Activated naive CD4-positive, alpha-beta T cell treated with anti-CD3 and anti-CD28 coated beads, Interleukin-2, amount 50 U/mL, for 24 hours (primary cell): ENCODE measurements around the gene LYAR.
"Not testable (repeated sequence)": the region's sequence is repeated elsewhere in the genome, so short reads cannot be mapped to it uniquely, and the experiment has no call there.

ENCODE experiments used
- H3K27ac Mint-ChIP-seq: one replicate; pipeline ENCODE4 v1.8.0; 2021; ENCODE audit warnings: mild to moderate bottlenecking, mixed read lengths
- H3K27me3 Mint-ChIP-seq: one replicate; pipeline ENCODE4 v1.8.0; 2021; ENCODE audit warnings: mixed read lengths
- H3K36me3 Mint-ChIP-seq: one replicate; pipeline ENCODE4 v1.8.0; 2021; ENCODE audit warnings: mixed read lengths
- H3K4me1 Mint-ChIP-seq: one replicate; pipeline ENCODE4 v1.8.0; 2021; ENCODE audit warnings: mixed read lengths
- H3K4me3 Mint-ChIP-seq: one replicate; pipeline ENCODE4 v1.8.0; 2021; ENCODE audit warnings: mild to moderate bottlenecking, mixed read lengths
- H3K9me3 Mint-ChIP-seq: one replicate; pipeline ENCODE4 v1.8.0; 2021; ENCODE audit warnings: mixed read lengths

The LYAR gene

DNA sequence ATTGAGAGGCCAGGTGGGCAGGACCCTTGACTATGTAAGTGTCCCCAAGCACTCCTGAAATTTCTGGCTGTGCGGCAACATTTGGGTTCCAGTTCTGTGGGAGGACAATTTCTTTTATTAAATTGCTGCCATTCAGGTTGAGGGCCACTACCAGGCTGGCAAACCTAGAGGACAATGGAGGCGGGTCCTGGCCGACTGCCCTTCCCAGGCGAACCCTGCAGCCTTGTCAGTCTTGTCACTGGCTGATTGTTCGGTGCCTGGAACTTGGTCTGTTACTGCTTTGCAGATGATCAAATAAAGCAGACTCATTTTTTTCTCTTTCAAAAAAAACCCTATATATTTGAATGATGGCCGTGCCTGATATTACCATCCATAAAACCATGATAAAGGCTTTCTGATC, 35.3 kb downstream of the LYAR start:
- H3K27me3 Mint-ChIP-seq = no peaks in the 10 kb centered on the region
- H3K36me3 Mint-ChIP-seq = no peaks in the 10 kb centered on the region
- H3K27ac Mint-ChIP-seq = no peak overlapping the region
- H3K4me3 Mint-ChIP-seq = no peak overlapping the region
- no peaks in the 10 kb centered on the region for H3K9me3 Mint-ChIP-seq
- H3K4me1 Mint-ChIP-seq = no peaks in the 10 kb centered on the region

- Mint-ChIP-seq H3K27me3 (no peaks in the 10 kb centered on the region), H3K4me3 (no peak overlapping the region), H3K9me3 (no peaks in the 10 kb centered on the region), H3K27ac (no peak overlapping the region), H3K4me1 (no peaks in the 10 kb centered on the region), H3K36me3 (no peaks in the 10 kb centered on the region)
Measured at GRCh38 chr4:4254199-4254598, 35.8 kb downstream of the LYAR start.

DNA sequence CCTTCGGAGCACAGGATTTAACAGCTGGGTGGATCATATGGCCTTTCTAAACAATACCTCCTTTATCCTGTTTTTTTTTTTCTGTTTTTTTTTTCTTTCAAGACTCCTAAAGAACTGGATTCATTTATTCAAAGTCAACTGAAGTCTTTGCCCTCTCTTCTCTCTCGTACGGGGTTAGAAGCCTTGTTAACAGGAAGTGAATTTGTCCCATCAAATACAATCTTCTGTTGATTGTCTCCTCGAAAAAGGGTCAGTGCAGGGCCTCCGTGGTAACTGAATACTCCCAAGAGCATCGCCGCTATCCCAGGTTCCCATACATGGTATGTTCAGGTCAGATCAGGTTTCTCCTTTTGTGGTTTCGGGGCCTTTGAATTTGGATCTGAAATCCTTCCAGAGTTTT, 40.1 kb downstream of the LYAR start:
- H3K27me3 Mint-ChIP-seq = no peaks in the 10 kb centered on the region
- no peaks in the 10 kb centered on the region for H3K9me3 Mint-ChIP-seq
- H3K27ac Mint-ChIP-seq = peak overlapping the region; percentile 38
- peaks cover 11% of the 10 kb centered on the region for H3K36me3 Mint-ChIP-seq
- peaks cover 26% of the 10 kb centered on the region for H3K4me1 Mint-ChIP-seq
- H3K4me3 Mint-ChIP-seq = peak overlapping the region; percentile 58

- H3K27me3 Mint-ChIP-seq, H3K4me3 Mint-ChIP-seq, H3K9me3 Mint-ChIP-seq, H3K27ac Mint-ChIP-seq: not testable (repeated sequence)
- peaks cover 12% of the 10 kb centered on the region for H3K36me3 Mint-ChIP-seq
- H3K4me1 Mint-ChIP-seq = peaks cover 27% of the 10 kb centered on the region
Measured at GRCh38 chr4:4249342-4249741, 40.6 kb downstream of the LYAR start.

DNA sequence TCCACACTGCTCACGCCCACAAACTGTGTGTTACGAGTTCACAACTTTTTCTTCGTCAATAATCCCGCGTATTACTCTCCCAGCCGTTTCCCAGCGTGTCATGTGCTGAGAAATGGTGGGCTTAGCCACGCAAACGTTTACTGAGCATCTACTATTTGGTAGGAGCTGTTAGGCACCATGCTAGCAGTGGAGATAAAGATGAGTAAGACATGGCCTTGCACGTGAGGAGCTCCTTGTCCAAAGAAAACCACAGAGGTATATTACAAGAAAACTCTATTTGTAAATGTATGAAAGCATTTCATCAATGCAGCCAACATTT, 41.1 kb downstream of the LYAR start:
- no peaks in the 10 kb centered on the region for H3K9me3 Mint-ChIP-seq
- peaks cover 14% of the 10 kb centered on the region for H3K36me3 Mint-ChIP-seq
- peaks cover 27% of the 10 kb centered on the region for H3K4me1 Mint-ChIP-seq
- peak overlapping the region; percentile 98 for H3K4me3 Mint-ChIP-seq
- no peaks in the 10 kb centered on the region for H3K27me3 Mint-ChIP-seq
- H3K27ac Mint-ChIP-seq = peak overlapping the region; percentile 98

DNA sequence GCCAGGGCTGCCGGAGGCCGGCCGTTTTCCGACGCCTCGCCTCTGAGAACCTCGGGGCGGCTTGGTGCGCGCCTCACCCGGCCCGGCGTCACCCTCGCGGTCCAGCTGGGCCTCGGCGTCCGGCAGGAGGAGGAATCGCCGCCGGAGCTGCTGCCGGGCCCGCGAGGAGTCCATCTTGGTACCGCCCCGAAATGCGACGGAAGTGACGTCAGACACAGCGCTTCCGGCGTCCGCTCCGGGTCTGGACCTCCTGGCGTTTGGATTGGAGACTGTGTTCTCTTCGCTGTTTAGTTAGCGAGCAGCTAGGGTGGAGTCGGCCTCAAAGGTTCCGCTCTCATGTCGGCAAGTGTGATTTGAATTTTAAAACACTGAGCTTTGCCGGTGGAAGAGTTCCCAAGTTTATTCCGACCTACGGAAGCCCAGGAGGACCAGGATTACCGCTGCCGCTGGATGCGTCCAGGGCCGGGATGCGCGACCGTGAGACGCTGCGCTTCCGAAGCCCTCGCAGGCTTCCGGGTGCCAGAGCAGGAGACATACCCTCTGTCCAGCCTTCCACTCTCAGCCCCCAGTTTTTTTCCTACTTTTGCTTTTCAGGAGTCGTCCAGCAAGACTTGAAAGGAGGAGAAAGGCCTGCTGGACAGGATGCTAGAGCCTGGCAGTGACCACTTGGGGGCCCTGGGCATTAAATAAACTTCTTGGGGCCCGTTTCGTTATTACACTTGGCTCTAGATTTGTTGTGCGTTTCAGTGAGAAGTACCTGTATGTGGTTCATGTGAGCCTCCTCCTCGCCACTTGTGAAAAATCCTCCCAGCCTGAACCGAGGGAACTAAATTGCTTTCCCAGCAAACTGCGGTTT, 41.7 kb downstream of the LYAR start, which contains the start of gene TMEM128:
TMEM128 (minus strand) TSS at position 195 of the 856 bp plus-strand sequence; CDS start at position 174, 21 bp downstream.
- no peaks in the 10 kb centered on the region for H3K9me3 Mint-ChIP-seq
- H3K36me3 Mint-ChIP-seq = peaks cover 20% of the 10 kb centered on the region
- H3K4me3 Mint-ChIP-seq = peak within 1 kb of the TSS; percentile 98
- peaks cover 27% of the 10 kb centered on the region for H3K4me1 Mint-ChIP-seq
- H3K27me3 Mint-ChIP-seq = no peaks in the 10 kb centered on the region
- peak within 1 kb of the TSS; percentile 98 for H3K27ac Mint-ChIP-seq

- no peaks in the 10 kb centered on the region for H3K27me3 Mint-ChIP-seq
- peak overlapping the region; percentile 98 for H3K27ac Mint-ChIP-seq
- H3K4me1 Mint-ChIP-seq = peaks cover 27% of the 10 kb centered on the region
- no peaks in the 10 kb centered on the region for H3K9me3 Mint-ChIP-seq
- H3K36me3 Mint-ChIP-seq = peaks cover 22% of the 10 kb centered on the region
- peak overlapping the region; percentile 98 for H3K4me3 Mint-ChIP-seq
Measured at GRCh38 chr4:4247696-4248028, 42.3 kb downstream of the LYAR start.

- Mint-ChIP-seq H3K27ac (no peak overlapping the region), H3K4me3 (no peak overlapping the region), H3K36me3 (peaks cover 28% of the 10 kb centered on the region)
Measured at GRCh38 chr4:4245172-4245571, 44.8 kb downstream of the LYAR start.

DNA sequence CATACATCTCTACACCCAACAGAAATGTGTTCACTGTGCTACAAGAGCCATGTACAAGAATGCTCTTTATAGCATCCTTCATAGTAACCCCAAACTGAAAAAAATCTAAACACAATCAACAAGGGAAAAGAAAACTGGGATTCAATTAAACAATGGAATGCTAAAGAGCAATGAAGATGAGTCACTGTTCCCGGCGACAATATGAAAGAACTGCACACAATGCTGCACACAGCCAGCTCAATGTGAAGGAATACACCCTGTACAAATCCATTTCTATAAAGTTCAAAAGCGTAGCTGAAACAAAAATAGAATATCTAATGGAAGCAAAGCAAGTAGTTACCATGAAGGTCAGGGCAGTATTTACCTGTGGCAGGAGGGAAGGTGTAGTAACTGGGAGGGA, 50.4 kb downstream of the LYAR start:
- H3K9me3 Mint-ChIP-seq, H3K4me3 Mint-ChIP-seq, H3K27me3 Mint-ChIP-seq: not testable (repeated sequence)
- peaks cover 24% of the 10 kb centered on the region for H3K36me3 Mint-ChIP-seq
- H3K27ac Mint-ChIP-seq = peak overlapping the region; percentile 66
- peaks cover 13% of the 10 kb centered on the region for H3K4me1 Mint-ChIP-seq

More at GRCh38 chr4:4245172-4245571, 44.8 kb downstream of the LYAR start:
- H3K9me3 Mint-ChIP-seq = no peaks in the 10 kb centered on the region
- H3K4me1 Mint-ChIP-seq = peaks cover 34% of the 10 kb centered on the region
- H3K27me3 Mint-ChIP-seq = no peaks in the 10 kb centered on the region

- Mint-ChIP-seq H3K4me1 (no peaks in the 10 kb centered on the region), H3K36me3 (peaks cover 10% of the 10 kb centered on the region), H3K9me3 (no peaks in the 10 kb centered on the region), H3K27ac (no peak overlapping the region), H3K4me3 (no peak overlapping the region), H3K27me3 (peaks cover under 1% of the 10 kb centered on the region)
Measured at GRCh38 chr4:4233610-4234009, 56.3 kb downstream of the LYAR start.

DNA sequence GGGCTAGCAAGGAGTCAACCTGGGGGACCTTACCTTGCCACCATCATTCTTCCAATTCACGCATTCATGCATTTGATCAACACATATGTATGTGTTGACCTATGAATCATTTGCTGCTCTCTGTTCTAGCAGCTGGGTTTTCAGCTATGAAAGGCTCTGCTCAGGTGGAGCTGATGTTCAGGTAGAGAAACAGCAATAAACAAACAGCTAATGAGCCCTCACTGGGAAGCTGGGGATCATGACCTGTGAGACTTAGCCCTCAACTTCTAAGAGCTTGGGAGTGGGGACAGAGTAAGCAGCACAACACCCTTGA, 61.6 kb downstream of the LYAR start:
- Mint-ChIP-seq H3K27me3 (peaks cover 27% of the 10 kb centered on the region), H3K36me3 (peaks cover 2% of the 10 kb centered on the region), H3K4me3 (no peak overlapping the region), H3K9me3 (no peaks in the 10 kb centered on the region), H3K27ac (no peak overlapping the region), H3K4me1 (peaks cover 10% of the 10 kb centered on the region)

DNA sequence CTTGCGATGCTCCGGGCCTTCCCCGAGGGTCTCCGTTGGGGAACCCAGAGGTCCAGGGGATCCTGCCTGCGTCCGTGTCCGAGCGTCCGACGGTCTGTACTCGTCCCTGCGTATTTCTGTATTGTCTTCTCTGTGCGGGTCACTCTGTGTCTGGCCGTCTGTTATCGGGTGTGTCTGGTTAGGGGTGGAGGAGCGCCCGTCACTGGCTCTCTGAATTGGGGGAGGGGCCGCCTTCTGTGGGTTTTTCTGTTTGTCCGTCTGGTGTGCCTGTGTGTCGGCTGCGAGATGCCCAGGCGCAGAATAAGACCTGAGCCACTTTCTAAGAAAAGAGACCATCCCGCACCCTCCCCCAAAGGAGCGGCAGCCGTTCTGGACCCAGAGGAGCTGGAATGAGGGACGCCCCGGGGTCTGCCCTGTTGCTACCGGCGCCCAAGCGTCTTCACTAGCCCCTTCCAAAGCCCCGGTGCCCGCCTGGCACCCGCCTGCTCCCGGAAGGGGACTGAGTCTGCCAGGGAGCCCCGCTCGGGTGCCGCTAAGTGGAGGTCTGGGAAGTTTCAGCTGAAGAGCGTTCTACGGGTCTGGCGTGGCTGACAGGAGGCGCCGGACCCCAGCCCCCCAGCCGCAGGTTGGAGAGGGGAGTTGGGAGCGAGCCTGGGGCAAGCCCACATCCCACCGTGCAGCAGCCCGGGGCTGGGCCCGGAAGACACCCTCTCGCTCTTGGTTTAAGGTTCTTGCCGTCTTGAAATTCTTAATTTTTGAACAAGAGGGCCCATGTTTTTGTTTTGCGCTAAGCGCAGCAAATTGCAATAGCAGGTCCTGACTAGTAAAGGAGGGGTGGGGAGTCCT, 62.2 kb downstream of the LYAR start:
- no peaks in the 10 kb centered on the region for H3K9me3 Mint-ChIP-seq
- H3K27me3 Mint-ChIP-seq = peaks cover 31% of the 10 kb centered on the region
- peak overlapping the region; percentile 42 for H3K4me3 Mint-ChIP-seq
- H3K36me3 Mint-ChIP-seq = peaks cover under 1% of the 10 kb centered on the region
- H3K4me1 Mint-ChIP-seq = peaks cover 10% of the 10 kb centered on the region
- H3K27ac Mint-ChIP-seq = no peak overlapping the region

DNA sequence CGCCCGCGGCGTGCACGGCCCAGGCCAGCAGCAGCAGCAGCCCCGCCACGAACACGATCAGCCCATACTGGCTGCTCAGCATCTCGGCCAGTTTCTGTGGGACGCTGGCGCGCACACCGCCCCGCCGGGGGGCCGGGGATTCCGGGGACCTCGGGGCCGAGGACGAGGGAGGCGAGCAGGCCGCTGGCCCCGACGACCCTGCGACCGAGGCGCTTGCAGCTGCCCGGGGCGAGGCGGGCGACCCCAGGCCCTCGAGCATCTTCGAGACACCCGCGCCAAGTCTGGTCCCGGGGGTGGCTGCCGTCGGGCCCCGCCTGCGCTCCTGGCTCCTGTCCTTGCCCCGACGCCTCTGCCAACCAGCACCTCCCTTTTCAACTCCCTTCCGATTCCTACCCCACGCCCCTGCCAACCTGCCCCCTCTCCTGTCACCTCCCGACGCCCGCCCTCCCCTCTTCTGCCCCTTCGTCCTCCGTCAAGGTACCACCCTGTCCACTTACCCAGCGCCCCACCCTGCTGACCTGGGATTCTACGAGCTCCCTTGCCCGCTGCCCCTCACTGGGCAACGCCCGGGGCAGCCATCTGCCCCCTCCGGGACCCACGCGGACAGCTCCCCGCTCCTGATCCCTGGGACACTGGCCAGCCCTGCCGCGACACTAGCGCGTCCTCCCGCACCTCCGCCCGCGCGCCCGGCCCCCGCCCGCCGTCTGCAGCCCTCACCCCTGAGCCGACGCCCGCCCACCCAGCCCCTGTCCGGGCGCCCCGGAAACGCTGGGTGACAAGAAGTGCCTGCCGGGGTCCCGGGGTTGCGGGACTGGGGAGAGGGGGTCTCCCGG, 63.1 kb downstream of the LYAR start, which contains the start of gene OTOP1:
OTOP1 (minus strand) TSS at position 324 of the 833 bp plus-strand sequence; CDS start at position 259, 65 bp downstream.
- peak within 1 kb of the TSS; percentile 42 for H3K4me3 Mint-ChIP-seq
- no peak within 1 kb of the TSS for H3K27ac Mint-ChIP-seq
- H3K9me3 Mint-ChIP-seq = no peaks in the 10 kb centered on the region
- H3K27me3 Mint-ChIP-seq = peaks cover 39% of the 10 kb centered on the region
- no peaks in the 10 kb centered on the region for H3K36me3 Mint-ChIP-seq
- peaks cover 10% of the 10 kb centered on the region for H3K4me1 Mint-ChIP-seq

DNA sequence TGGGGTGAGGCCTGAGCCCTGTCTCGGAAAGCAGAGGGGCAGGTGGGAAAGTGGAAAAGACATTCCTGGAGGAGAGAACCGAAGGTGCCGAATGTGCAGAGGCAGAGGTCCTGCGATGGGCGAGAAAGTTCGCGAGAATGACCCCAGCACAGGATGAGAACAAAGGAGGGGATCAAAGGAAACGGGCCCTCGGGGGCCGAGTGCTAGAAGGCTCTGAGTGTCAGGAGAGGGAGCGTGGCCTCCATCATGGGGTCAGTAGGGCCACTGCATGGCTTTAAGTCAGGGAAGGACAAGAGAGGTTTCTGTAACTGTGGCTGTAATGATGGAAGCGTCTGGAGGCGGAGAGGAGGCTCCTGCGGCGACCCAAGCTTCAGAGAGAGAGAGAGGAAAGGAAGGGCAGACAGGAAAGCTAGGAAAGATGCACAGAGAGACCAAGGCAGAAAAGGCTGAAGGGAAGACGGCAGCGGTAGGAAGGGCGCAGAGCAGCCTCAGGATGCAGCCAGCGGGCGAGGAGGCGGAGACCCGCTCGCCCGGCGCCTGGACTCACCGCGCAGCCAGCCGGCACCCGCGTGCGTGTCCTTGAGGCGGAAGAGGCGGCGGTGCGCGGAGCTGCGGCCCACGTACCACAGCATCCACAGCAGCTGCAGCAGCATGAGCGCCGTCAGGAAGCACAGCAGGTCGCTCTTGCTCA, 63.9 kb downstream of the LYAR start:
- H3K27me3 Mint-ChIP-seq = peaks cover 43% of the 10 kb centered on the region
- H3K27ac Mint-ChIP-seq = no peak overlapping the region
- no peak overlapping the region for H3K4me3 Mint-ChIP-seq
- peaks cover 10% of the 10 kb centered on the region for H3K4me1 Mint-ChIP-seq
- no peaks in the 10 kb centered on the region for H3K36me3 Mint-ChIP-seq
- no peaks in the 10 kb centered on the region for H3K9me3 Mint-ChIP-seq
